ENCODE data around the gene SUFU. TPM values are rescaled to one million over a fixed set of nuclear protein-coding genes. Genes with fewer than 3 reads are reported as not detected.

The SUFU gene
- total RNA-seq, 1 donor: 3.3 TPM

DNA sequence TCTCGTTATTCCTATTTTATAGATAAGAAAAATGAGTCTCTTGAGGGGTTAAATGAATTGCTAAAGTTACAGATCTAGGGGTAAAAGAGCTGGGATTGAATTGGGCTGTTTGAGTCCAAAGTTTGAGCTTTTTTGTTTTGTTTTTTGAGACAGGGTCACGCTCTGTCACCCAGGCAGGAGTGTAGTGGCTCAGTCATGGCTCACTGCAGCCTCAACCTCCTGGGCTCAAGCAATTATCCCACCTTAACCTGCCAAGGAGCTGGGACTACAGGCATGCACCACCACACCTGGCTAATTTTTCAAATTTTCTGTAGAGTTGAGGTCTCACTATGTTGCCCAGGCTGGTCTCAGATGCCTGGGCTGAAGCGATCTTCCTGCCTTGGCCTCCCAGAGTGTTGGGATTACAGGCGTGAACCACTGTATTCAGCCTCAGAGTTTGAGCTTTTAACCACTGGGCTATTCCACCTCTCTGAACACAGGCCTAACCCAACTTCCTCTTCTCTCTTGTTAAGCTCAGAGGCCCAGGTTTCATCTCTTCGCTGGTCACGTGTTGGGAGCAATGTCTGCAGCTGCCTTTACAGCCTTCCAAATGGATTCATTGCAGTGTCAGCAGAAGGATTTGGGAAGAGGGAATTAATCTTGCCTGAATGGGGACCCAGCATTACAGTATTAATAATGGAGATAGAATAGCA, 8.0 kb downstream of the SUFU start:
- no peak for DNase-seq (ENCODE audit: low read depth)
- no peak for TF ChIP-seq CTCF (IDR thresholded peaks at IDR 0.05; ENCODE audit: insufficient read depth, low read length)
- no peak overlapping the region for H3K4me3 ChIP-seq (ENCODE audit: low read depth, low read length)

DNA sequence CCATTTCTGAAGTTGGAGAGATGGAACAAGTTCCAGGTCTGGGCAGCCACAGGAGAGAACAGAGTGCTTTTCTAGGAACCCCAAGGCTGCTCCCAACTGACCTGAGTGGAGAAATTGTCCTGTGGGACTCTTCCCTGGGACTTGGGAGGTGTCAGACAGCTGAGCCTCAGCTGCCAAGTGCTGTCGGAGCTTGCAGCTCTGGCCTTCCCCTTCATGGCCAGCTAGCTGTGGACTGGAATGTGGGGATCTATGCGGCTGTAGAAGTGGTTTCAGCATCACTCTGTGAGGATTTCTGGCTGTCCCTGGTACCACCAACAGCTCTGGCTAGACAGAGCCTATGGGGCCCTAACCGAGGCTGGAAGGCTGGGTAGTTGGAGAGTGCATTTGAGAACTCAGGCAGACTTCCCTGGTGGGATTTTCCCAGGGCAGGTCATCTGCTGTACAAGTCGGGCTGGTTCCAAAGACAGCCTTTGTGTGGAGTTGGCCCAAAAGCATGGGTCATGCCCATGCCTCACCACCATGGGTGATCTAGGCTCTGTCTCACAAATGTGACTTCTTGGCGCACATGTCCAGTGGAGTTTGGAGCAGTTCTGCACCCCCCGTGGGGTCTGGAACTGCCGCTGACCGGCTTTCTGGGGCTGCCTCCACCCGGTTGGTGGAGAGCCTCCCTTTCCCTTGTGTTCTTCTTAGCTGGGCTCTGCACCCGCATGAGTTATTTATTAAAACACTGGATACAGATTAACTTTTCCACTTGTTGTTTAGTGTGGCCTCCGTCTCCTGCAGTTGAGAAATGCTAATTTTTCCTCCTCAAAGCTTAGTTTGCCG, 10.9 kb downstream of the SUFU start:
- no peak for TF ChIP-seq CTCF (IDR thresholded peaks at IDR 0.05; ENCODE audit: insufficient read depth, low read length)
- DNase-seq (ENCODE audit: low read depth): no peak
- H3K4me3 ChIP-seq (ENCODE audit: low read depth, low read length): no peak overlapping the region

DNA sequence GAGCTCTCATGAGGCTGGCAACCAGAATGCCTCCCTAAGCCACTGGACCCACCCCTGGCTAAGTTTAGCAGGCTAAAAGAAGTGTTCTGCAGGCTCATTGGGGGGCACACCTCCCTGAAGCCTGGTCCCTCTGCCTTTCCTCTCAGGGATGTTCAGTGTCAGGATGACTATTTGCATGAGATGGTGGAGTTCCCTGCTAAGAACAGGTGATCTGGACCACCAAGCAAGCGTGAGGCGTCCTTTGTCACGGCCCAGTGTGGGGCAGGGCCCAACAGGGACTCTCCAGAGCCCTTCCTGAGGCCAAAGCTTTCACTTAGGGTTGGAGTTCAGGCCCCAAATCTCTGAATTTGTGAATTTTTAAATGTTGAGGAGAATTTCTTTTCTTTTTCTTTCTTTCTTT, 12.0 kb downstream of the SUFU start:
- DNase-seq (ENCODE audit: low read depth): no peak
- TF ChIP-seq CTCF (IDR thresholded peaks at IDR 0.05; ENCODE audit: insufficient read depth, low read length): no peak
- H3K4me3 ChIP-seq (ENCODE audit: low read depth, low read length): no peak overlapping the region

DNA sequence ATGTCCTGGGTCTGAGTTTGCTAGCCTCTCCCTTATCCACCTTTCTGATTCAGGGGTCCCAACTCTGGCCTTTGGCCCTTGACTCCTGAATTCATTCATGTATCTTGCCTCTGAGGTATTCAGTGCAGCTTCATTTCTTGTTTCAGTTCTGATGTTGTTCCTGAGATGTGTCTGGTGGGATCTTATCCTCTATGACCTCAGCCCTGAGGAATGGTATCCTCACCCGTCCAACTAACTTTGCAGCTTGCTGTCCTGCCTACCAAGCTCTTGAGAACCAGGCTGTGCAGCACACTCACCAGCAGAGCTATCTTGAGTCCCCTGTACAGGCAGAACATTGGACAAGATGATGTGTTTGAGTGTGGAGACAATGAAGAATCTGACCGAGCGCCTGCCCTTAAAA, 13.8 kb downstream of the SUFU start:
- DNase-seq (ENCODE audit: low read depth): peak; percentile 49
- H3K4me3 ChIP-seq (ENCODE audit: low read depth, low read length): no peak overlapping the region
- peak; percentile 3 for TF ChIP-seq CTCF (IDR thresholded peaks at IDR 0.05; ENCODE audit: insufficient read depth, low read length)

GRCh38 chr10:102519246-102519825, 15.6 kb downstream of the SUFU start:
- TF ChIP-seq CTCF (IDR thresholded peaks at IDR 0.05; ENCODE audit: insufficient read depth, low read length): no peak
- H3K4me3 ChIP-seq (ENCODE audit: low read depth, low read length): no peak overlapping the region
- peak; percentile 76 for DNase-seq (ENCODE audit: low read depth)

GRCh38 chr10:102522874-102523249, 19.1 kb downstream of the SUFU start:
- TF ChIP-seq CTCF (IDR thresholded peaks at IDR 0.05; ENCODE audit: insufficient read depth, low read length): no peak
- no peak overlapping the region for H3K4me3 ChIP-seq (ENCODE audit: low read depth, low read length)
- DNase-seq (ENCODE audit: low read depth): no peak

All from fibroblast of the aortic adventitia (primary cell).